ENCODE measurements around the gene ORMDL2. TPM values are rescaled to one million over a fixed set of nuclear protein-coding genes. Genes with fewer than 3 reads are reported as not detected.
"Not testable (repeated sequence)": the region's sequence is repeated elsewhere in the genome, so short reads cannot be mapped to it uniquely, and the experiment has no call there.

Gene ORMDL2
- total RNA-seq, 1 donor, result 10.1 TPM

DNA sequence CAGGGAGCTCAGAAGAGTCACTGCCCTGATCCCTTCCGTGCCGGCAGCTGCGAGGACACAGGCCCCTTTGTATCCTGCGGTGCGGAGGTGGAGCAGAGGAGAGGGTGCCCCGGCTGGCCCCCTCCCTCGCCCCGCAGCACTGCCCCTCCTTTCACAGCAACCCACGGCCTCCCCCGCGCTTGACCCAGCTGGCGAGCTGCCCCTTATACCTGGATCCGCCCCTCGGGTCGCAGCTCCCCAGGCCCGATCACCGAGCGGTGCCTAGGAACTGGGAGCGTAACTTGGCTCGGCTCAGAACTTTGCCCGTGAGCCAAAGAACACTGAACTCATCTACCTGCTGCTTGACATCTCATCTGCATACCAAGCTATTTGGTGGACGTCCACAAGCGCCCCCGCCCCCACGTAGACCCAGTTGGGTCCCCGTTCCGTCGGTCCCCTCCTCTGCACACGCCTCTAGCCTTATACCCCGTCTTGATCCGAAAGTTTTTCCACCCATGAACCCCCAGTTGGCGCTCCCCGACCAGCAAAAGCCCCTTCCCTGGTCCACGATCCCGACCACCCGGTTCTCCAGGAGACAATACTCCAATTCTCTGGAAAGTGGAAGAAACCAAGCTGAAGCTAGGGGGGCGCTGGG, 12.2 kb downstream of the ORMDL2 start:
- Histone ChIP-seq H3K4me1 (ENCODE audit: insufficient read depth, low read length) (peaks cover 23% of the 10 kb centered on the region), H3K9me3 (ENCODE audit: low read depth, low read length) (no peaks in the 10 kb centered on the region), H3K27ac (ENCODE audit: low read depth, low read length) (peak overlapping the region; percentile 67), H3K4me3 (ENCODE audit: insufficient read depth, low read length) (peak overlapping the region; percentile 82), H3K79me2 (ENCODE audit: insufficient read depth, low read length) (peaks cover 38% of the 10 kb centered on the region), H3K27me3 (ENCODE audit: insufficient read depth, low read length) (no peaks in the 10 kb centered on the region), H3K36me3 (ENCODE audit: insufficient read depth, low read length) (peaks cover 9% of the 10 kb centered on the region), H3K4me2 (ENCODE audit: insufficient read depth, low read length) (peak overlapping the region; percentile 85), H2AFZ (ENCODE audit: low read length) (peak overlapping the region; percentile 92), H4K20me1 (ENCODE audit: insufficient read depth, low read length) (no peaks in the 10 kb centered on the region)
- peak; percentile 90 for DNase-seq (ENCODE audit: insufficient read length, low spot score, missing footprints)
- TF ChIP-seq, protein P1, sequence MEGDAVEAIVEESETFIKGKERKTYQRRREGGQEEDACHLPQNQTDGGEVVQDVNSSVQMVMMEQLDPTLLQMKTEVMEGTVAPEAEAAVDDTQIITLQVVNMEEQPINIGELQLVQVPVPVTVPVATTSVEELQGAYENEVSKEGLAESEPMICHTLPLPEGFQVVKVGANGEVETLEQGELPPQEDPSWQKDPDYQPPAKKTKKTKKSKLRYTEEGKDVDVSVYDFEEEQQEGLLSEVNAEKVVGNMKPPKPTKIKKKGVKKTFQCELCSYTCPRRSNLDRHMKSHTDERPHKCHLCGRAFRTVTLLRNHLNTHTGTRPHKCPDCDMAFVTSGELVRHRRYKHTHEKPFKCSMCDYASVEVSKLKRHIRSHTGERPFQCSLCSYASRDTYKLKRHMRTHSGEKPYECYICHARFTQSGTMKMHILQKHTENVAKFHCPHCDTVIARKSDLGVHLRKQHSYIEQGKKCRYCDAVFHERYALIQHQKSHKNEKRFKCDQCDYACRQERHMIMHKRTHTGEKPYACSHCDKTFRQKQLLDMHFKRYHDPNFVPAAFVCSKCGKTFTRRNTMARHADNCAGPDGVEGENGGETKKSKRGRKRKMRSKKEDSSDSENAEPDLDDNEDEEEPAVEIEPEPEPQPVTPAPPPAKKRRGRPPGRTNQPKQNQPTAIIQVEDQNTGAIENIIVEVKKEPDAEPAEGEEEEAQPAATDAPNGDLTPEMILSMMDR (IDR thresholded peaks at IDR 0.05; ENCODE audit: extremely low read depth, low read depth, low read length), result peak; percentile 7

DNA sequence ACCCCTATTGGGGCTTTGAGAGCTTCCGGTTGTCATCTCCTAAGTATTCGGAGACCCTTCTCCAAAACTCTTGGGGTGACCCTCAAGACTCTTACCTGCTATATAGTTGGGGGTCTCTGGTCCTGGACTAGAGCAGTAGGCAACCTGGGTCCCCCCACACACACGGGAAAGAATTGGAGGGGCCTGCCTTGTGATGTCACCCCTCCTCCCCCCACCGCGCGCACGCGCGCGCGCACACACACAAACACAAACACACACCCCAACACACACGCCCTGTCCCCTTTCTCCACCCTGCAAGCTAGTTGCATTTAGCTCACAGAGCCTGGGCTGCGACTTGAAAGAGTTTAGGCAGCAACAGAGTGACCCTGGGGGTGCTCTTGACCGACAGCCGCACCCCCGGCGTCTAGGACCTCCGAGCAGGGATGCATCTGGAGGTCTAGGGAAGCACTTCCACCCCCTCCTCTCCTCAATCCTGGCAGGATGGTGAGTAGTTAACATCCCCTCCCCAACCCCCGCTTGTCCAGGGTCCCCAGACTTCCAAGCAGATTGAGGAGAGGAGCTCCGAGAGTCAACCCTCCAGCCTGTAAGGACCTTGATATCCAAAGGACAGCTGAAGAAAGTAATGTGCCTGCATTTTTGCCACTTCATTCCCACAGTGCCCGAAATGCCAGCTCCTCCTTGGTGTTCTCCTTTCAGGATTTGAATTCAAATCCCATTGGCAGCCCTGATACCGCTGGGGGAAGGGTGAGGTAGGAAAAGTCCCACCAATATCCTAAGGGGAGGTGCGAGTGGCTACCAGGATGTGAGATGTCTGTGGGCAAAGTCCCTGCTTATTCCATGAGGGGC, 13.0 kb downstream of the ORMDL2 start:
- peak overlapping the region; percentile 85 for H3K4me2 ChIP-seq (ENCODE audit: insufficient read depth, low read length)

DNA sequence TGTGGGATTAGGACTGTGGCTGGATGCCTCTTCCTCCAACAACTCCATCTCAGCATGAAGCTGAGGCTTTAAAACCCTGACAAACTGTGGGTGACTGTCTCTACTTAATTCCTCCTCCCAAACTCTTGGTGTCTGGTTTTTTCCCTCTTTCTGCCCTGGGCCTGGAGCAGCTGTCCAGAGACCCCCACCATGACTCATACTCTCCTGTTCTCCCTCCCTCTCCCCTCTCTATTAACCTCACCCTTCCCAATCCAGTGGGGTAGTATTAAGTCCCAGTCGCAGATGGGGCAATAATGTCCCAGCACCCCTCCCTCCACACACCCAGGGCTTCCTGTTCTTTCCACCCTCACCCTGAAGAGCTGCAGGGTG, 13.6 kb downstream of the ORMDL2 start:
- Histone ChIP-seq H3K4me3 (ENCODE audit: insufficient read depth, low read length) (peak overlapping the region; percentile 82), H3K27me3 (ENCODE audit: insufficient read depth, low read length) (no peaks in the 10 kb centered on the region), H3K27ac (ENCODE audit: low read depth, low read length) (peak overlapping the region; percentile 67), H3K79me2 (ENCODE audit: insufficient read depth, low read length) (peaks cover 29% of the 10 kb centered on the region), H4K20me1 (ENCODE audit: insufficient read depth, low read length) (no peaks in the 10 kb centered on the region), H3K4me2 (ENCODE audit: insufficient read depth, low read length) (peak overlapping the region; percentile 85), H3K4me1 (ENCODE audit: insufficient read depth, low read length) (peaks cover 23% of the 10 kb centered on the region), H2AFZ (ENCODE audit: low read length) (peak overlapping the region; percentile 92), H3K36me3 (ENCODE audit: insufficient read depth, low read length) (peaks cover 9% of the 10 kb centered on the region), H3K9me3 (ENCODE audit: low read depth, low read length) (no peaks in the 10 kb centered on the region)
- TF ChIP-seq, protein P1 (IDR thresholded peaks at IDR 0.05; ENCODE audit: extremely low read depth, low read depth, low read length), result no peak
- no peak for DNase-seq (ENCODE audit: insufficient read length, low spot score, missing footprints)

More for the DNA sequence above, 13.0 kb downstream of the ORMDL2 start:
- Histone ChIP-seq H4K20me1 (ENCODE audit: insufficient read depth, low read length) (no peaks in the 10 kb centered on the region), H3K27me3 (ENCODE audit: insufficient read depth, low read length) (no peaks in the 10 kb centered on the region), H3K27ac (ENCODE audit: low read depth, low read length) (peak overlapping the region; percentile 67), H3K4me1 (ENCODE audit: insufficient read depth, low read length) (peaks cover 23% of the 10 kb centered on the region), H2AFZ (ENCODE audit: low read length) (peak overlapping the region; percentile 92), H3K36me3 (ENCODE audit: insufficient read depth, low read length) (peaks cover 9% of the 10 kb centered on the region), H3K9me3 (ENCODE audit: low read depth, low read length) (no peaks in the 10 kb centered on the region), H3K79me2 (ENCODE audit: insufficient read depth, low read length) (peaks cover 34% of the 10 kb centered on the region), H3K4me3 (ENCODE audit: insufficient read depth, low read length) (peak overlapping the region; percentile 82)
- TF ChIP-seq, protein P1 (IDR thresholded peaks at IDR 0.05; ENCODE audit: extremely low read depth, low read depth, low read length), result no peak
- peak; percentile 90 for DNase-seq (ENCODE audit: insufficient read length, low spot score, missing footprints)

DNA sequence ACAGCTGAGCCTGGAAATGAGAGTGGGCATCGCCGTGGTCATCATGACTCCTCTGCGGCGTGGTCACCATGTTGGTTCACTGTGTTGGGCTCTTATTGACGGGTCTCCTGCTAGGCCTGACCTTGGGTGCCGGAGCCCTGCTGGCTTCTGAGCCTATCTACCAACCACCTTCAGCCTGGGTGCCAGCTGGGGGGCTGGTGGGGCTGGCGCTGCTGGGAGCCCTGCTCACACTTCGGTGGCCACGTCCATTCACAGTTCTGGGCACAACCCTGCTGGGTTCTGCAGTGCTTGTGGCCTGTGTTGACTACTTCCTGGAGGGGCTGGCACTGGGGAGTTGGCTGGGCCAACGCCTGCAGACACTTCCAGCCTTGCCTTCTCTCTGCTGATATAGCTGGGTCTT, 15.2 kb downstream of the ORMDL2 start:
- Histone ChIP-seq H3K79me2 (ENCODE audit: insufficient read depth, low read length) (peaks cover 16% of the 10 kb centered on the region), H2AFZ (ENCODE audit: low read length) (no peak overlapping the region), H3K27ac (ENCODE audit: low read depth, low read length) (no peak overlapping the region), H3K9me3 (ENCODE audit: low read depth, low read length) (no peaks in the 10 kb centered on the region), H3K4me3 (ENCODE audit: insufficient read depth, low read length) (no peak overlapping the region), H3K4me2 (ENCODE audit: insufficient read depth, low read length) (no peak overlapping the region), H4K20me1 (ENCODE audit: insufficient read depth, low read length) (no peaks in the 10 kb centered on the region), H3K27me3 (ENCODE audit: insufficient read depth, low read length) (no peaks in the 10 kb centered on the region), H3K36me3 (ENCODE audit: insufficient read depth, low read length) (peaks cover 9% of the 10 kb centered on the region), H3K4me1 (ENCODE audit: insufficient read depth, low read length) (peaks cover 17% of the 10 kb centered on the region)
- DNase-seq (ENCODE audit: insufficient read length, low spot score, missing footprints), result peak; percentile 67
- TF ChIP-seq, protein P1 (IDR thresholded peaks at IDR 0.05; ENCODE audit: extremely low read depth, low read depth, low read length), result no peak

DNA sequence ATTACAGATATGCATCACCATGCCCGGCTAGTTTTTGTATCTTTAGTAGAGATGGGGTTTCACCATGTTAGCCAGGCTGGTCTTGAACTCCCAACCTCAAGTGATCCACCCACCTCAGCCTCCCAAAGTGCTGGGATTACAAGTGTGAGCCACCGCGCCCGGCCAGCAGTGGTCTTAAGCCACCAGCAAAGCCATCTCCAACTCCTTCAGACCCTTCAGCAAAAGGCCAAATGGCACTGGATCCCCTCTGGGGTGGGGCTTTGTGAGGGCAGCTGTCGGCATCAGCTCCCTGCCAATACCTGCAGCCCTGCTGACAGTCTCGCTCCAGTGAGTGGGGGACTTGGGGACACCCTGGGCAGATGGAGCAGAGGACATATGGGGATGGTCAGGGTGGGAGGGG, 16.6 kb downstream of the ORMDL2 start:
- not testable (repeated sequence) for H3K4me3 ChIP-seq (ENCODE audit: insufficient read depth, low read length); DNase-seq (ENCODE audit: insufficient read length, low spot score, missing footprints); H3K4me2 ChIP-seq (ENCODE audit: insufficient read depth, low read length); H3K27ac ChIP-seq (ENCODE audit: low read depth, low read length); H4K20me1 ChIP-seq (ENCODE audit: insufficient read depth, low read length); H3K79me2 ChIP-seq (ENCODE audit: insufficient read depth, low read length); H3K27me3 ChIP-seq (ENCODE audit: insufficient read depth, low read length); H3K9me3 ChIP-seq (ENCODE audit: low read depth, low read length); H2AFZ ChIP-seq (ENCODE audit: low read length)
- Histone ChIP-seq H3K36me3 (ENCODE audit: insufficient read depth, low read length) (peaks cover 13% of the 10 kb centered on the region), H3K4me1 (ENCODE audit: insufficient read depth, low read length) (peaks cover 10% of the 10 kb centered on the region)
